ENCODE data around the gene SMIM33.
"Not testable (repeated sequence)": the region's sequence is repeated elsewhere in the genome, so short reads cannot be mapped to it uniquely, and the experiment has no call there.

Gene SMIM33

DNA sequence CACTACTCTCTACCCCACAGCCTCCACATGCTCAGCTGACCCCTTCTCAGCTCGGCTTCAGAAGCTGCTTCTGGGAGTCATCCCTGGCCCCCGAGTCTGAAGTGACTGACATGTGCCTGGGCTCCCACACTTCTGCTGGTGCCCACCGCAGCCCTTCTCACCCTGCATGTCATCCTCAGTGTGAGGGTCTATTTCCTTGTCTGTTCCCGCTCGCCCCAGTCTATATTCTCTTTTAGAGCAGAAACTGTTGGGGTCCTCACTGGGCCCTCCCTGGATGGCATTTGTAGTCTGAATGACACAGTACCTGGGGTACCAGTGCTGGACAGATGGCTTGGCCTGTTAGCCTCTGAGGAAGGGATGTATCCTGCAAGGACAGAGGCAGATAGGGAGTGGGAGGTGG, 13.6 kb upstream of the SMIM33 start:
- no peak for DNase-seq

DNA sequence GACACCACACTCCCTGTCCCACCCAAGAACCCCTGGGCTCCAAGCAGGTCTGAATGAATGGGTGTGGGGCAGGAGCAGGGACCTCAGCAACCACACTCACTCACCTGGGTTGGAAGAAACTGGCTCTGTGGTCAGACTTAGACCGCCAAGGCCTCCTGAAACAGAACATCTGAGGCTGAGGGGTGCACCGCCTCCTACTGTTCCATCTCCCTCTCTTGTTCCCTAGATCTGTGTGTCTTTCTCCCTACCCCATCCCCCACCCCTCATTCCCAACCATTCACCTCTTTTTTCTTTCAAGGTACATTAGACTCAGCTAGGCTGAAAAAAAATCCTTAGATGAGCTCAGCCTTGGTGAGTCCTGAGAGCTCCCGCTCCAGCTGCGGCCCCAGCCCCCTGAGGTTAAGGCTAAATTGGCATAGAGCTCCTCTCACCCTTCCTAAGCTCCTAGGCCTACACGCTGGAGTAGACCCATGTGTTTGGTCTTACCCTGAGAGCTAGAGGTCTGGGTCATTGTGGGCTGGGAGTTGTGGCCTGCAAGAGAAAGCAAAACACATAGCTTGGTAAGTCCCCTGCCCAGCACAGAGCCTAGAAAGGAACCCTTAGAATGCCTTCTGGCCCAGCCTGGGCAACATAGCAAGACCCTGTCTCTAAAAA, 13.0 kb upstream of the SMIM33 start:
- no peak for DNase-seq

DNA sequence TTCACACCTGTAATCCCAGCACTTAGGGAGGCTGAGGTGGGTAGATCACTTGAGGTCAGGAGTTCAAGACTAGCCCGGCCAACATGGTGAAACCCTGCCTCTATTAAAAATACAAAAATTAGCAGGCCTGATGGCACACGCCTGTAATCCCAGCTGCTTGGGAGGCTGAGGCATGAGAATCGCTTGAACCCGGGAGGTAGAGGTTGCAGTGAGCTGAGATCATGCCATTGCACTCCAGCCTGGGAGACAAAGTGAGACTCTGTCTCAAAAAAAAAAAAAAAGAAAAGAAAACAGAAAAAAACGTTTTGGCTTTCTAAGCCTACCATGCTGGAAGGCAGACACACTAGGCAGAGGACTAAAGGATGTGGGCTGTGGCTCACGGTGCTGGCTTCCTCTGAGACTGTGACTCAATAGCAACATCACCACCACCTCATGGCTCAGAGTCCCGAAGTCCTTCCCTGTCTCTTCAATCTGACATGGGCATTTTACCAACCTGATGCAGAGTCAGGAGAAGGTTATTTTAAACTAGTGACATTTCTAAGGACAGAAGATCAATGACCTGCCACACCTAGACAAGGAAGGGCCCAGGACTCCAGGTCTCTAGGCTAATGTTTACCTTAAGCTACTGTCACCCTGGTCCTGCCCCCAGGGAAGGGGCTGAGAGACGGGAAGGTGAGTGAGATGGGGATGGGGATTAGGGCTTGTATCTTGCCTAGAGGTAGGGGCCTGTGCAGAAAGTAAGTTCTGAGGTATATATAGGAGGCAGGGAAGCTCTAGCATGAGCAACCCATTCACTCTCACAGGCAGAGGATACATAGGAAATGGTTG, 12.0 kb upstream of the SMIM33 start:
- peak; percentile 41 for DNase-seq

DNA sequence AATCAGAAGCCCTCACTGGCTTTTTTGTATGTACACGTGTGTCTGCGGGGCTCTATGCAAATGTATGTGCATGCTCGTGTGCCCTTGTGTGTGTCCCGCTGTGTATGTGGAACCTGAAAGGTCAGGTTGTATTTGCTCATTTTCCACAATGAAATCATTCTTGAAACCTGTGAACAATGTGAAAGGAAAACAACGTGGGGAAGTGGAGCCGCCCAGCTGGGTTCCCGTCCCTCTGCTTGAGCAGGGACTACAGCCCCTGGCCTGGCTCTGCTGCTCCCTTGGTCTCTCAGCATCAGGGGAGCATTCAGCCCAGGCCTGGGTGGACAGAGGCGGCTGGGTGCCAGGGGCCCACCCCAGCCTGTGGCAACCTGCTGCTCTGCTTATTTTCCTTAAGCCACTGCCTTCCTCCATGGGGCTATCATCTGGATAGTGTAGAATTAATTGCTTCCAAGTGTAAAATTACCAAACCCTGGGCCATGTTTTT, 11.3 kb upstream of the SMIM33 start:
- DNase-seq: no peak

DNA sequence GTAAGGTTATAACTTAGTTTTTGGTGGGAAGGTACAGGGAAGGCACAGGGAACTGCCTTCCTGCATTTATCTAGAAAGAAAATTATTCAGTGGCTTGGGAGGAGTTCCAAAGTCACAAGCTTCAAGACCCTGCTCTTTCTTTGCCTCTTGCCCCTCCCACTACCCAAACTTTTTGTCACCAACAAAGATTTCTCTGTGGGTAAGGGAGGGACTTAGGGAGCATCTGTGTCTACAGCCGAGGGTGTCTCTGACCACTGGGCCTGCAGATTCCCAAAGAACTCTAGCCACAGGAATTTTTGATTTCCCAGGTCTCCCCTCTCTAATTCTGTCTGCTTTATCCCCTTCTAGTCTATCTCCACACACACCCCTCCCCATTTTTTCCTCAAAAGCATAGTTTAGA, 10.3 kb upstream of the SMIM33 start:
- DNase-seq: no peak

DNA sequence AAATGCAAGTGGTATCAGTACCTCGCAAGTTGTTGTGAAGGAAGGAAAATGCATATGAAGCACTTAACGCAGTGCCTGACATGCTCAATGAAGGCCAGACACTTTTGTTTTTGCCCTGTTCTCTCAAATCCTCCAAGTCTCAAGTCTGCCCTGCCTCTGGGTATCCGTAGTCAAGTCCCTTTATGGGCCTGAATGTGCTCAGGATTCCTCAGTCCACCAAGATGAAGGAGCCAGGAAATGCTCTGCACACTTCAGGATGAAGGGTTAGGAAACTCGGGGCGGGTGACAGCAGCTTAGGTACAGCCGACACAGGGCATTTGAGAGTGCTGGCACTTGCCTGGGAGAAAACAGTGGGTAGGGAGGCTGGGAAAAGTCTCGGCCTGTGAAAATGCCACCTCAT, 9.6 kb upstream of the SMIM33 start:
- DNase-seq: no peak

DNA sequence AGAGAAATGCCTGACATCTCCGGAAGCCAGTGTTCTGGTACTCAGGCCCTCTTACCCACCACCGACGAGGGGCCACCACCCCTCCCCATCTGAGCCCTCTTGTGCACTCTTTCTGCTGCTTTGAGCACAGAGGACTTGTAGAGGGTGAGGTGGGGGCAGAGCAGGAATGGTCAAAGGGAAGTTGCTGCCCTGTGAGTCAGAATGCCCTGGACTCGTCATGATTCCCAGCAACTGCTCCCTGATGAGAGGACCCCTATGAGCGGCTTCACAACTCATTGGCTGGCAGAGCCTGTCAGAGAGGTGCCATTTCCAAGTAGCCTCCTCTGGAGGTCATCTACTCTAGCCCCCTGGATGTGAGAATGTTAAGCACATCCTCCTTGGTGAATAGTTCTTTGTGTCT, 9.1 kb upstream of the SMIM33 start:
- DNase-seq: no peak

DNA sequence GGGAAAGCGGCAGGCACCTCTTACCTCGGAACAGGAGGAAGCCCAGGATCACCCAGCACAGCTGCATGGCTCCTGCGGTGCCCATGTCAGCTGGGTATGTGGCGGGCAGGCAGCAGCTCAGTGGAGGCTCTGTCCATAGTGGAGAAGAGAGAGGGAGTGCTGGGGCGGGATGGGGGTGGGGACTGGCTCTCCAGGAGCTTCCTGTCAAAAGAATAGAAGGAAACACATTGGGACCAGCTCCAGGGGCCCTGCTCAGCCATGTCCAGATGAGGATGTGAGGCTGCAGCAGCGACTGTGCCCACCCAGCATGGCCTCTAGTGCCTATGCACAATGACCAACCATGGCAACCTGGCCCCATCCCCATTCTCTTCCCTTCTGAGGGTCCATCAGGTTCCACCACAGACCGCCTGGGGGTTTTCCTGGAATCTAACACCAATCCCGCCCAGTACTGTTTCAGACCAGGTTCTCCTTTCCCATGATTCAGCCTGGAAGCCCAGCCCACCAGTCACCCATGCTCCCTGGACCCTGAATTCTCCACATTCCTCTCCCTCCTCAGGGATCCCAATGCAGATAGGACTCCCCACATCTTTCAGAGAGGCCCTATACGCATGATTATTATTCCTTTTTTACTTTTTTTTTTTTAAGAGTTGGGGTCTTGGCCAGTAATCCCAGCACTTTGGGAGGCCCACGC, 8.1 kb upstream of the SMIM33 start, which contains the start of gene ECSCR:
Gene ECSCR (minus strand): TSS at position 158 of the 691 bp plus-strand sequence. CDS start 73 bp downstream, at position 85.
- DNase-seq: no peak

DNA sequence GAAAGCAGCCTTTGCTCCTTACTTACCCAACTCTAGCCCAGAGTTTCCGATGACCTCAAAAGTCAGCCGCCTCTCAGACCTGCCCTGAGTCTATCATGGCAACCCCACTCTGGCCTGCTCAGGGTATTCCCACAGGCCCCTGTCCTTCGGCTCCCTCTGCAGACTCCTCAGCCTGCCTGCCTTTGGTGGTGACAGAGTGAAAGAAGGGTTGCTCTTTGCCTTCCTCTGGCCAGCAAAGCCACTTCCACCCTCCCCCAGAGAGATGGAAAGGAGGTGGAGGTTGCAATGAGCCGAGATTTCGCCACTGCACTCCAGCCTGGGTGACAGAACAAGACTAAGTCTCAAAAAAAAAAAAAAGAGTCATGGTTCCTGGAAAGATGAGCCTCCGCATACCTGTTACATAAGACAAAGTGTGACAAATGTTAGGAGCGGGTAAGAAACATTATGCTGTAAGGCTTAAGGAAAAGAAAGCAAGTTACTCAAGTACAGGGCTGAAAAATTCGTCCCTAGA, 2.3 kb upstream of the SMIM33 start:
- no peak for DNase-seq

DNA sequence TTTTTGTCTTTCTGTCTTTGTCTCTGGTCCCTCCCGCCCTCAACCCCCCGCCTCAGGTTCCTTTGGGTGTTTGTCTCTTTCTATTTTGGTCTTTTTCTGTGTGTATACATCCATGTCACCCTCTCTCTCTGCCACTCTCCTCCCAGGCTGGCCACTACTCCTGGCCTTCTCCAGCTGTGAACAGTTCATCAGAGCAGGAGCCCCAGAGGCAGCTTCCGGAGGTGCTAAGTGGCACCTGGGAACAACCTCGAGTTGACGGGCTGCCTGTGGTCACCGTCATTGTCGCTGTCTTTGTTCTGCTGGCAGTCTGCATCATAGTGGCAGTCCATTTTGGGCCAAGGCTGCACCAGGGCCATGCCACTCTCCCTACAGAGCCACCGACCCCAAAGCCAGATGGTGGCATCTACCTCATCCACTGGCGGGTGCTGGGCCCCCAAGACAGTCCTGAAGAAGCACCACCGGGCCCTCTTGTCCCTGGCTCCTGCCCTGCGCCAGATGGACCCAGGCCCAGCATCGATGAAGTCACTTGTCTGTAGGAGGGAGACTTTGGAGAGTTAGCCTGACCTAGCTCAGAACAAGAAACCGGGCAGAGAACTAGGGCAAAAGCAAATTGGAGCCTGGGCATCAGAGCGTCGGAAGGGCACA, 1.7 kb downstream of the SMIM33 start:
- DNase-seq: no peak

DNA sequence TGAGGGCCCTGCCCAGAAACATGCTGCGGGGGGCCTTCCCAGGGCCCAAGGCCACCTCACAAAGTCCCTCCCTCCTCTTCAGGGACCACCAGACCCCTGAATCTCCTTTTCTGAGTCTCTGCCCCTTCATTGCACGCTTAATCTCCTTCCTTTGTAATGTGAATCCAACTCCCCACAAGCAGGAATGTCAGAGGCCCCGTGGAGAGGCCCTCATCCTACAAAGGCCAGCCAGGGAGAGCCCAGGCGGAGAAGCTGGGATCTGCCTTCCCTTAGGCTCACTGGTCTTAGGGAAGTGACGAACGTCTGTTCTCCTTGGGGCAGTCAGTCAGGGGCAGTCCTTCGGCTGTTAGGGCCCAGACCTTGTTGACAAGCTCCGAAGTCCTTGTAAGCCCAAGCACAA, 2.3 kb downstream of the SMIM33 start:
- DNase-seq: no peak

DNA sequence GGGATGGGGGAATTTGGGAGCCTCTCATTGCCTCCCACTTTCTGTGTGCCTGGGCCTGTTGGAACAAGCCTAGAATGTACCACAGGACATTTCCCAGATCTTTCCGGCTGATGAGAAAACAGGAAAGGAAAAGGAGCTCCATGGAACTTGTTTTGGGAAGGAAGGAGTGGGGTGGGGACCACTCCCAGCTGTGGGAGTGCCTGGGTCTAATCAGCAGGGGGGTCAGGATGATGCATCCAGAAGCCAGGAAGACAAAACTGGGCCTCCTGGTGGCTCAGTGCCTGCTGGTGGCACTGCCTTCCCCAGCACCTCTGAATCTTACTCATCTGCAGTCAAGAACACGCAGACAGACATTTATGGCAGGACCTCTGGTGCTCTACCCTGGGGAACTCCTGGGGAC, 2.8 kb downstream of the SMIM33 start:
- DNase-seq: no peak

DNA sequence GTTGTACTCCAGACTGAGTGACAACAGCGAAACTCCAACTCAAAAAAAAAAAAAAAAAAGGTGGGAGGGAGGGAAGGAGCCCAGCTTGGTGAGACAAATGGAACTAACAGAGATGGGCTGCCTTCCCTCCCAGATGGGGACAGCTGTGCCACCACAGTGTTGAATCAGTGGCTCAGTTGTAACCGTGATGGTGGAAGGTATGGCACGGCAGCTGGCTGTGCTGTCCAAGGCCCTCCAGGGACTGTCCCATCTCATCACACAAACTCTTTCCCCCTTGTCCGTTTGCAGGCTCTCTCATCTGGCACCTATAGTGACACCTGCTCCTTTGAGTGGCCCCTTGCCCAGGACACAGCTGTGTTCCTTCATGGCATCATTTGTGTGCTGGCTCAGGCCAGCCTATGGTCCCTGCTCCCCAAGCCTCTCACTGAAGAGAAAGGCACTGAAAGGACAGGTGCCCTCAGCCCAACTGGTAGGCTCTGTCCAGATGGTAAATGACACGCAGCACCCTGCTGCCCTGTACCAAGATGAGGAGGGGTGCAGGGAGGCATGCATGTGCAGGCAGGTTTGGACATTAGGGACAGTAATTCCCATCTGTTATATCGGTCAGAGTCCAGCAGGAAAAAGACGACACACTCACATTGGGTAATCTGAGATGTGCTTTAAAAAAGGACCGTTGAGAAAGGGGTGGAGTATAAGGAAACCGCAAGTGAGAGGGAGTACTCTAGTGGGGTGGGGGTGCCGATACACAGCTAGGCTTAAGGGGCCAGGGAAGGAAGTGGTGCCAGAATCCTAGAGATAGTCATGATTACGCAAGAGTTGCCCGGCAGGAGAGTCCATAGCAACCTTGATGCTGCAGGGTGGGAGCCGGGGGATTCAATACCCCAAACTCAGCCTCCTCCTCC, 4.3 kb downstream of the SMIM33 start:
- DNase-seq: no peak

DNA sequence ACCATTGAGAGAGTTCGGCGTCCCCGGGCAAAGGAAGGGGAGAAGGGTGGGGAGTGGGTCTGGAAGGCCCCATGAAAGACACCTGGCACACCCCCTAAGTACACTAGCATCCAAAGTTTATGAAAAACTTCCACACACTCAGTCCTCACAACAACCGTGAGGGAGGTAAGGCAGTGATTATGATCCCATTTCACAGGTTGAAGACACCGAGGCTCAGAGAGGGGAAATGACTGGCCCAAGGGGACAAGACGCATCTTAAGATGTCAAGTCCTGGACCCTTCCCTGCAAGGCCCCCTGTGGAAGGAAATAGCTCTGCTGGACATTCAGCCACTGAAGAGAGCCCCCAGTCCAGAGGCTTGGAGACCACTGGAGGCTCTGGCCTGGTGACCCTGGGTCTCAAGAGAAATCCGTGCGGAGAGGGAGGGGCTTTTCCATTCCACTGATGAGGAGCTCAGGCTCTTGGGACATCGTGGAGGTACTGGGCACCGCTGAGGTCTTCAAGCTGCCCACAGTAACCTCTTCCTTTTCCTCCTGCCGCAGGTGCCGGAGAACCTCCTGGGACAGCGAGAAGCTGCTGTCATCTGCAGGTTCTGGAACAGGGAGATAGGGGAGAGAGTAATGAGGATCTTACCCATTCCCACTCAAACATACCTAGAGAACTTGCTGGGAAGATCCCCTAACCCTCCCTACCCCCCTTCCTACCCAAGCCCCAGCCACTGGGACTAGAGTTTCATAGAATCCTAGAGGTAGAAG, 5.2 kb downstream of the SMIM33 start:
- no peak for DNase-seq

DNA sequence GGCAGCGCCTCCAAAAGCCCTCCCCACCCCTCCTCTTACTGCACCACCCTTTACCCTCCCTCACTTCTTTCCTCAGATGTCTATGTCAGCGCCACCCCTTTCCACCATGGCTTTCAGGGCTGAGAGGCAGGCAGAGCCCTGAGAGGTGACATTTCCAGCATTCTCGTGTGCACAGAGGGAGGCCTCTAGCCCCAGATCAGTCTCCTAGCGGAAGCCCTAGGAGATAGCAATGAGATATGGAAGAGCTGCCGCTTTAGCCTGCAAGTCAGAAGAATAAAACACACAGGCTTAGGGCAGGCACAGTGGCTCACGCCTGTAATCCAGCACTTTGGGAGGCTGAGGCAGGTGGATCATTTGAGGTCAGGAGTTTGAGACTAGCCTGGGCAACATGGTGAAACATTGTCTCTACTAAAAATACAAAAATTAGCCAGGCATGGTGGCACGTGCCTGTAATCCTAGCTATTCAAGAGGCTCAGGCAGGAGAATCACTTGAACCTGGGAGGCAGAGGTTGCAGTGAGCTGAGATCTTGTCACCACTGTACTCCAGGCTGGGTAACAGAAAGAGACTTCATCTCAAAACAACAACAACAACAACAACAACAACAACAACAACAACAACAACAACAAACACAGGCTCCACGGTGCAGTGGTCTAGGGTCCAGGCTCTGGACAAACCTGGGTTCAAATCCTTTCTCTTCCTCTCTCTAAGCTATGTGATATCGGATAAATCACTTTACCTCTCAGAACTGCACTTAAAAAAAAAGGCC, 8.0 kb downstream of the SMIM33 start:
- DNase-seq: not testable (repeated sequence)

DNA sequence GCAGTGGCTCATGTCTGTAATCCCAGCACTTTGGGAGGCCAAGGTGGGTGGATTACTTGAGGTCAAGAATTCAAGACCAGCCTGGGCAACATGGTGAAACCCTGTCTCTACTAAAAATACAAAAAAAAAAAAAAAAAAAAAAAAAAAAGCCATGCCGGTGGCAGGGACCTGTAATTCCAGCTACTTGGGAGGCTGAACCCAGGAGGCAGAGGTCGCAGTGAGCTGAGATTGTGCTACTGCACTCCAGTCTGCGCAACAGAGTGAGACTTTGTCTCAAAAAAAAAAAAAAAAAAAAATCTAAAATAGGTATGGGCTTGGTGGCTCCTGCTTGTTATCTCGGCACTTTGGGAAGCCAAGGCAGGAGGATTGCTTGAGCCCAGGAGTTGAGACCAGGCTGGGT, 8.9 kb downstream of the SMIM33 start:
- not testable (repeated sequence) for DNase-seq

DNA sequence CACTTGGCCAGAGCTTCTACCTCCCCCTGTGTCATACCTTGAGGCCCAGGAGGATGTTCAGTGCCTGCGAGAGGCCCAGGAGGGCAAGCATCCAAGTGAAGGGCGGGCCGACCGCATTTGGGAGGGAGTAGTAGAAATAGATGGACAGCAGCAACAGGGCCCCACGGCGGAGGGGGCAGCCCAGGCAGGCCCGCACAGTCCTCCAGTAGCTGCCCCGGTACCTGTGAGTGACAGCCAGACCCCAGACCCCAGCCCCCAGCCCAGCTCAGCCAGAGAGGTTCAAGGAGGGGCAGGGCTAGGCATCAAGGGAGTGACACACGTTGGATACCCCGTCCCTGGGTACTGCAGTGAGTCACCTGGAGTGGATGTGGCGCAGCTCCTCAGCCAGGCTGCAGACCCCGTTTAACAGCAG, 10.3 kb downstream of the SMIM33 start:
- no peak for DNase-seq

DNA sequence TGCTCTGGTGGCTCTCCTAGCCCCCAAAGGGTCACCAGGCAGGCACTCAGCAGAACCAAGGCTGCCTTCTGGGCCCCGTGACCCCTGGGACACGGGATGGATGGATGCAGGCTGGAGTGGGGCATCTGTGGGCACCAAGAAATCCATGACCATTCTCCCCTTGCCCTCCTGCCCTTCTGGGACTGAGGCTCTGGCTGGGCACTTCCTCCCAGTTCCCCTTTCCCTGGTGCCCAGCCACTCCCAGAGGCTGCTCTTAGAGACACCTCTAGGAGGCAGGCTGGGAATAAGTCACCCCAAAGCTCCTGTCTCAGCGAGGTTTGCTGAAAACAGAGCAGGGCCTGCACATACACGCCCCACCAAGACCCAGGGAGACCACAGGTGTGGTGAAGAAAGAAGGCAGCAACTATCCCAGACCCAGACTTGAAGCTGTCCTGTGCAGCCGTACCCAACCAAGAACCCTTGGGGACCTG, 10.8 kb downstream of the SMIM33 start:
- DNase-seq: no peak

DNA sequence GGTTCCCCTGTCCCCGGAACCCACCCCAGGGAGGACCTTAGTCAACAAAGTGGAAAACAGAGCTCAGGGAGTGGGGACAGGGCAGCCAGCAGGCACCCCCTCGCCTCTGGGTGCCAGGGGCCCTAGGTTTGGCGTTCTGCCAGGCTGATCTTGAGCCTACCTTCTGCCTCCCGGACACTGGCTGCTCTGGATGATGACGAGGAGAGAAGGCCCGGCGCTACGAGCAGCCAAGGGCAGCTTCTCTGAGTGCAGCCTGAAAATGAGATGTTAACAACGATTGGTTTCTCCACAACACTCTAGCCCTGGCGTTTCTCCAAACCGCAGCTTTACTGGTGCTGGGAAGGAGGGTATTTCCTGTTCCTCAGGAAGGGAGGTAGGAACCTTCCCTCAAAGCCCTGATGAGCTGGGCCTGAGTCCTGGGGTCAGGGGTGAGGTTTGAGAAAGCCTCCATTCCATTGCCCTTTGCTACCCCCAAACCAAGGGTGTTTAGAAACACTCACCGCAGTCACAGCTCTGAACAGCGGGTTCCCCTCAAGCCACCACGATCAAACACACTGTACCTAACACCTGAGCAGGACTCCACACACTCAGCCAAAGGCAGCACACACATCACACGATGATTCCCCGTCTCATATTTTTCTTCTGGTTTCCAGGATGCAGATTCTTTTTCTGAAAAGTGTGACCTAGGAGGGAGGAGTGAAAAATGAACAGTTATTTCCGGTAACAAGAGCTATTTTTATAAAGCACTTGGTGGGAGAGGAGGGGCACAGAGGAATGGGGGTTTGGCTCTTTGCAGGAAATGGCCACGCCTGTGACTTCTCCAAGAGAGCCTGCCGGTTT, 11.5 kb downstream of the SMIM33 start, which contains the start of gene STING1:
Gene STING1 (minus strand): TSS at position 709 of the 840 bp plus-strand sequence. CDS start 1,054 bp downstream, outside the sequence.
- peak; percentile 51 for DNase-seq

Measured in effector CD8-positive, alpha-beta T cell (primary cell).